Nephron (organoid): Measurements from ENCODE around the gene HMG20B.
"Not testable (repeated sequence)": the region's sequence is repeated elsewhere in the genome, so short reads cannot be mapped to it uniquely, and the experiment has no call there.

Experiments used
- H3K27ac Mint-ChIP-seq, 3 experiments: 2 replicates each; pipeline ENCODE4 v1.8.0; 2020; ENCODE audit warnings: mixed read lengths in 3 of 3, mild to moderate bottlenecking in 2 of 3, moderate library complexity in 1 of 3
- H3K27me3 Mint-ChIP-seq: 2 replicates; pipeline ENCODE4 v1.8.0; 2021; ENCODE audit warnings: low read depth, mild to moderate bottlenecking, moderate library complexity, mixed read lengths
- H3K36me3 Mint-ChIP-seq: 2 replicates; pipeline ENCODE4 v1.8.0; 2020; ENCODE audit warnings: low read depth, mixed read lengths
- H3K4me1 Mint-ChIP-seq: 2 replicates; pipeline ENCODE4 v1.8.0; 2020; ENCODE audit warnings: mixed read lengths
- H3K4me3 Mint-ChIP-seq, 3 experiments: 2 replicates each; pipeline ENCODE4 v1.8.0; 2020; ENCODE audit warnings: mild to moderate bottlenecking in 3 of 3, mixed read lengths in 3 of 3, moderate library complexity in 2 of 3
- H3K9me3 Mint-ChIP-seq: 2 replicates; pipeline ENCODE4 v1.8.0; 2020; ENCODE audit warnings: mixed read lengths
- CTCF ChIP-seq, 3 experiments: fragments of 200-600 bp; sonication (generic); IDR thresholded peaks; one replicate each; pipeline ENCODE4 v1.5.0; 2021; ENCODE audit warnings: antibody characterized with exemption in 3 of 3; ENCODE audit not compliant: unreplicated experiment in 3 of 3

HMG20B gene

DNA sequence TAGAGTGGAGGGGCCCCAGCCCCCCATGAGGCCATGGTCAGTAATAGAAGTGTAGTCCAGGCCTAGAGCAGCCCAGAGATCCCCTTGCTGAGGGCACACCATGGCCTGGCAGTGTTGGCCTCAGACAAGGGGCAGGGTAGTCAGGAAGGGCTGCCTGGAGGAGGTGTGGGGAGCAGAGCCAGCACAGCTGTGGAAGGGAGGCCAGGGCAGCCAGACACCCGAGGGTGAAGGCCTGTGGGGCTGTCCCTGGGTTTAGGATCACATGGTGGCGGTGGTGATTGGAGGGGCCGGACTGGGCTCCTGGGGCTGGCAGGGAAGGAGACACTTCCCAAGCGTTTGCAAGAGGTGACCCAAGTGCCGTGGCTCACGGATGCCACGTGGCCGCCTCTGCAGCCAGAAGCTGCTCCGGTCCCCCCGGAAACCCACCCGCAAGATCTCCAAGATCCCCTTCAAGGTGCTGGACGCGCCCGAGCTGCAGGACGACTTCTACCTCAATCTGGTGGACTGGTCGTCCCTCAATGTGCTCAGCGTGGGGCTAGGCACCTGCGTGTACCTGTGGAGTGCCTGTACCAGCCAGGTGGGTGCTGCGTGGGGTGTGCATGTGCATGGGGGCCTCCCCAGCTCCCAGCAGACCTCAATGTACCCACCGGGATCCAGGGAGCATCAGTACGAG, 45.4 kb upstream of the HMG20B start:
- no peaks in the 10 kb centered on the region for H3K27me3 Mint-ChIP-seq
- no peak for TF ChIP-seq CTCF (IDR thresholded peaks at IDR 0.05; ENCODE audit: unreplicated experiment in 3 of 3)
- peaks cover 13% of the 10 kb centered on the region for H3K36me3 Mint-ChIP-seq

DNA sequence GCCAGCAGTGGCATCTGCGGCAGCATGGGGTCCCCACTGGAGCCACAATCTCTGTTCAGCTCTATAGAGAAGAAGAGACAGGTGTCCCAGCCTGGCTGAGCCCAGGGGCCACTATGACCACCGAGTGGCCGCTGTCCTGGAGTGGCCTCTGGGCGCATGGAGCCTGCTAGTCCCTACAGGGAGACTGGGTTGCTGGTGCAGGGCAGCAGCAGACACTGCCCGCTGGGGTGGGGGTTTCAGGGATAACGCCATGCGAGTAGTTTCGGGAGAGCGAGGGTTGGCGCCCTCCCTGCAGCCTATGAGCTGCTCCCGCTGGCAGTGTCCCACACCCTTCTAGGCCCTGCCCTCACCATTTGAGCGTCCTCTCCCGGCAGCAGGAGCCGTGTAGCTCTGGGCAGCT, 44.7 kb upstream of the HMG20B start:
- H3K9me3 Mint-ChIP-seq = no peaks in the 10 kb centered on the region
- no peak overlapping the region for H3K27ac Mint-ChIP-seq
- TF ChIP-seq CTCF (IDR thresholded peaks at IDR 0.05; ENCODE audit: unreplicated experiment in 3 of 3) = no peak
- H3K4me1 Mint-ChIP-seq = no peaks in the 10 kb centered on the region
- no peak overlapping the region for H3K4me3 Mint-ChIP-seq
- H3K27me3 Mint-ChIP-seq = no peaks in the 10 kb centered on the region
- peaks cover 13% of the 10 kb centered on the region for H3K36me3 Mint-ChIP-seq

More for the DNA sequence above, 45.4 kb upstream of the HMG20B start:
- H3K9me3 Mint-ChIP-seq = no peaks in the 10 kb centered on the region
- no peak overlapping the region for H3K4me3 Mint-ChIP-seq
- H3K27ac Mint-ChIP-seq = no peak overlapping the region
- no peaks in the 10 kb centered on the region for H3K4me1 Mint-ChIP-seq

DNA sequence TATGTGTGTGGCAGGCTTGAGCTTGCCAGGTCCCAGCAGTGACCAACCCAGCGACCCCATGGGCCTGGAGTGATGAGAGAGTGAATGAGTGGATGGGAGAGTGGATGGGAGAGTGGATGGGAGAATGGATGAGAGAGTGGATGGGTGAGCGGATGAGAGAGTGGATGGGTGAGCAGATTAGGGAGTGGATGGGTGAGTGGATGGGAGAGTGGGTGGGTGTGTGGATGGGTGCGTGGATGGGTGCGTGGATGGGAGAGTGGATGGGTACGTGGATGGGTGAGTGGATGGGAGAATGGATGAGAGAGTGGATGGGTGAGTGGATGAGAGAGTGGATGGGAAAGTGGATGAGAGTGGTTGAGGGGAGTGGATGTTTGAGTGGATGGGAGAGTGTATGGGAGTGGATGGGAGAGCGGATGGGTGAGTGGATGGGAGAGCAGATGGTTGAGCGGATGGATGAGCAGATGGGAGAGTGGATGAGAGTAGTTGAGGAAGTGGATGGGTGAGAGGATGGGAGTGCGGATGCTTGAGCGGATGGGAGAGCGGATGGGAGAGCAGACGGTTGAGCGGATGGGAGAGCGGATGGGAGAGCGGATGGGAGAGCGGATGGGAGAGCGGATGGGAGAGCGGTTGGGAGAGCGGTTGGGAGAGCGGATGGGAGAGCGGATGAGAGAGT, 44.1 kb upstream of the HMG20B start:
- Mint-ChIP-seq H3K4me3 (no peak overlapping the region), H3K27ac (no peak overlapping the region), H3K27me3 (no peaks in the 10 kb centered on the region), H3K4me1 (no peaks in the 10 kb centered on the region), H3K36me3 (peaks cover 19% of the 10 kb centered on the region), H3K9me3 (no peaks in the 10 kb centered on the region)
- TF ChIP-seq CTCF (IDR thresholded peaks at IDR 0.05; ENCODE audit: unreplicated experiment in 3 of 3) = no peak

DNA sequence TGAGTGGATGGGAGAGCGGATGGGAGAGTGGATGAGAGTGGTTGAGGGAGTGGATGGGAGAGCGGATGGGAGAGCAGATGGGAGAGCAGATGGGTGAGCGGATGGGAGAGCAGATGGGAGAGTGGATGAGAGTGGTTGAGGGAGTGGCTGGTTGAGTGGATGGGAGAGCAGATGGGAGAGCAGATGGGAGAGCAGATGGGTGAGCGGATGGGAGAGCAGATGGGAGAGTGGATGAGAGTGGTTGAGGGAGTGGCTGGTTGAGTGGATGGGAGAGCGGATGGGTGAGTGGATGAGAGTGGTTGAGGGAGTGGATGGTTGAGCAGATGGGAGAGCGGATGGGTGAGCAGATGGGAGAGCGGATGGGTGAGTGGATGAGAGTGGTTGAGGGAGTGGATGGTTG, 43.4 kb upstream of the HMG20B start:
- not testable (repeated sequence) for H3K27ac Mint-ChIP-seq, H3K9me3 Mint-ChIP-seq, H3K4me1 Mint-ChIP-seq, H3K27me3 Mint-ChIP-seq, H3K4me3 Mint-ChIP-seq
- H3K36me3 Mint-ChIP-seq = peaks cover 21% of the 10 kb centered on the region

DNA sequence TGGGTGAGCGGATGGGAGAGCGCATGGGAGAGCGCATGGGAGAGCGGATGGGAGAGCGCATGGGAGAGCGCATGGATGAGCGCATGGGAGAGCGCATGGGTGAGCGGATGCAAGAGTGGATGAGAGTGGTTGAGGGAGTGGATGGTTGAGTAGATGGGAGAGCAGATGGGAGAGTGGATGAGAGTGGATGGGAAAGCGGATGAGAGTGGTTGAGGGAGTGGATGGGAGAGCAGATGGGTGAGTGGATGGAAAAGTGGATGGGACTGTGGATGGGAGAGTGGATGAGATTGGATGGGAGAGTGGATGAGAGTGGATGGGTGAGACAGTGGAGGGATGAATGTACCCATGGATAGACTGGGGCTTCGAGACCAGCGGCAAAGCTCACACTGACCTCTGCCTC, 42.4 kb upstream of the HMG20B start:
- no peak overlapping the region for H3K4me3 Mint-ChIP-seq
- no peaks in the 10 kb centered on the region for H3K27me3 Mint-ChIP-seq
- H3K27ac Mint-ChIP-seq = no peak overlapping the region
- H3K36me3 Mint-ChIP-seq = peaks cover 26% of the 10 kb centered on the region
- H3K9me3 Mint-ChIP-seq = no peaks in the 10 kb centered on the region
- H3K4me1 Mint-ChIP-seq = no peaks in the 10 kb centered on the region
- TF ChIP-seq CTCF (IDR thresholded peaks at IDR 0.05; ENCODE audit: unreplicated experiment in 3 of 3) = no peak

- no peaks in the 10 kb centered on the region for H3K27me3 Mint-ChIP-seq
- peaks cover 26% of the 10 kb centered on the region for H3K36me3 Mint-ChIP-seq
- H3K27ac Mint-ChIP-seq = no peak overlapping the region
- no peak for TF ChIP-seq CTCF (IDR thresholded peaks at IDR 0.05; ENCODE audit: unreplicated experiment in 3 of 3)
- no peaks in the 10 kb centered on the region for H3K9me3 Mint-ChIP-seq
- no peak overlapping the region for H3K4me3 Mint-ChIP-seq
- no peaks in the 10 kb centered on the region for H3K4me1 Mint-ChIP-seq
These were observed 41.0 kb upstream of the HMG20B start for GRCh38 chr19:3531716-3532115.
